ENCODE measurements around the gene TIMP4. TPM values are rescaled to one million over a fixed set of nuclear protein-coding genes. Genes with fewer than 3 reads are reported as not detected.
A peak's percentile ranks its signal among the peaks of the same experiment; 100 is the strongest.

The TIMP4 gene
- total RNA-seq, 1 experiment from 2014 or later = not detected

DNA sequence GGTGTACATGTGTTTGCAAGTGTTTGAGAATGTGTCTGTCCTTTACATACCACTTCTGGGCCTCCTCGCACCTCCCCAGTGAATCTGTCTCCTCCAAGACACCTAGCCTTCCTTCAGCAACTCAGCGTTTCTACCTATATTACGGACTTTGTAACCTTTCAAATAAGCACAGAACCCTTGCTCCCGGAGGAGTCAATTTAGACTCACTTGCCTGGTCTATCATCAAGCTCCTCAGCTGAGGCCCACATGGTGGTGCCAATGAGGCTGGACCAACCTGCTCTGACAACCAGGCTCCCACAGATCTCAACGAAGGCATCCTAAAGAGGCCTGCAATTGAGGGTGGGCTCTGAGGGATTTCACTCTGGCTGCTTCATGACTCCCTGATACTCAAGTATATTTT lies 32.8 kb upstream of the TIMP4 start:
- BruUV-seq (replicated peaks) = no TSS peak

DNA sequence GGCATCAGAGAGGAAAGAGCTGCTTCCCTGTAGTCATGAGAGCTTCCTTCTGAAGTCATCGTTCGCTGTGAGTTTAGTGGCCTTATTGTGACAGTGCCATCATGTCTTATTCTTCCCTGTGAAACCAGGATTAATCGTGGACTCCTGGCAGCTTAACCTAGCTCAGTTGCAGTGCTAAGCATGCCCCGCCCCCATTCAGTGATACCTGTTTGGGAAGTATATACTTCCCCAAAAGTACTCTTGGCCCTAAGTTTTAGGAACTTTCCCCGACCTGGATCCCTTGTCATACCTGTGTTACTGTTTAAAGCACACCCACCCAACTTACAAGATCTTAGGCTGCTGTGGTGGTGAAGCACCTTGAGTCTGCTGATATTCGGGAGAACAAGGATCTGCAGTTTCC lies 32.1 kb upstream of the TIMP4 start:
- Histone ChIP-seq H3K4me1 (ENCODE audit: control insufficient read depth, insufficient read depth, low read length) (peaks cover 28% of the 10 kb centered on the region), H3K27ac (ENCODE audit: low read length) (peak overlapping the region; percentile 63; the same call in 1 of the 2 replicates), H3K9me3 (ENCODE audit: control insufficient read depth, insufficient read depth, low read depth, low read length) (no peaks in the 10 kb centered on the region), H3K36me3 (ENCODE audit: control insufficient read depth, insufficient read depth, low read length) (no peaks in the 10 kb centered on the region), H3K27me3 (ENCODE audit: control insufficient read depth, insufficient read depth, low read length) (no peaks in the 10 kb centered on the region), H3K4me3 (ENCODE audit: low read depth in 2 of 2, low read length in 2 of 2) (no peak overlapping the region)
- TF ChIP-seq, protein P1, sequence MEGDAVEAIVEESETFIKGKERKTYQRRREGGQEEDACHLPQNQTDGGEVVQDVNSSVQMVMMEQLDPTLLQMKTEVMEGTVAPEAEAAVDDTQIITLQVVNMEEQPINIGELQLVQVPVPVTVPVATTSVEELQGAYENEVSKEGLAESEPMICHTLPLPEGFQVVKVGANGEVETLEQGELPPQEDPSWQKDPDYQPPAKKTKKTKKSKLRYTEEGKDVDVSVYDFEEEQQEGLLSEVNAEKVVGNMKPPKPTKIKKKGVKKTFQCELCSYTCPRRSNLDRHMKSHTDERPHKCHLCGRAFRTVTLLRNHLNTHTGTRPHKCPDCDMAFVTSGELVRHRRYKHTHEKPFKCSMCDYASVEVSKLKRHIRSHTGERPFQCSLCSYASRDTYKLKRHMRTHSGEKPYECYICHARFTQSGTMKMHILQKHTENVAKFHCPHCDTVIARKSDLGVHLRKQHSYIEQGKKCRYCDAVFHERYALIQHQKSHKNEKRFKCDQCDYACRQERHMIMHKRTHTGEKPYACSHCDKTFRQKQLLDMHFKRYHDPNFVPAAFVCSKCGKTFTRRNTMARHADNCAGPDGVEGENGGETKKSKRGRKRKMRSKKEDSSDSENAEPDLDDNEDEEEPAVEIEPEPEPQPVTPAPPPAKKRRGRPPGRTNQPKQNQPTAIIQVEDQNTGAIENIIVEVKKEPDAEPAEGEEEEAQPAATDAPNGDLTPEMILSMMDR (IDR thresholded peaks at IDR 0.05) = no peak
- DNase-seq (ENCODE audit: low read depth, low spot score) (no peak), ATAC-seq (no peak)
- CTCF ChIA-PET = no interaction called here
- in situ Hi-C loops (cut with HindIII; ENCODE audit: low pct_unique_long_range_greater_than_20kb, low sequenced_read_pairs) = no loop called here
- no TSS peak for BruUV-seq (replicated peaks)
- intact Hi-C loops (cut with micrococcal nuclease; ENCODE audit: unreplicated experiment) = loop anchor here (10.0 kb wide), 1 partner anchor 94 kb away; the partner anchor contains the start of gene PPARG
- POLR2A ChIA-PET = no interaction called here

More for the DNA sequence above, 32.8 kb upstream of the TIMP4 start:
- no peak overlapping the region for H3K4me3 ChIP-seq (ENCODE audit: low read depth in 2 of 2, low read length in 2 of 2)
- DNase-seq (ENCODE audit: low read depth, low spot score) (no peak), ATAC-seq (no peak)
- H3K27ac ChIP-seq (ENCODE audit: low read length) = peak overlapping the region; percentile 76
- no peaks in the 10 kb centered on the region for H3K27me3 ChIP-seq (ENCODE audit: control insufficient read depth, insufficient read depth, low read length)
- POLR2A ChIA-PET = interaction anchor here (0.5 kb wide), 1 partner anchor 8 kb away, joined by 3 read pairs; no protein-coding TSS in a partner anchor
- CTCF ChIA-PET = no interaction called here
- H3K9me3 ChIP-seq (ENCODE audit: control insufficient read depth, insufficient read depth, low read depth, low read length) = no peaks in the 10 kb centered on the region
- TF ChIP-seq, protein P1 (IDR thresholded peaks at IDR 0.05) = no peak
- TF ChIP-seq POLR2AphosphoS5 (IDR thresholded peaks at IDR 0.05; ENCODE audit: low read depth, low read length) (no peak), SIN3A (IDR thresholded peaks at IDR 0.05; ENCODE audit: borderline replicate concordance, insufficient read depth, low read depth, low read length) (no peak), TCF7L2 (IDR thresholded peaks at IDR 0.05; ENCODE audit: low read depth, low read length) (no peak)
- TF ChIP-seq, protein P2, sequence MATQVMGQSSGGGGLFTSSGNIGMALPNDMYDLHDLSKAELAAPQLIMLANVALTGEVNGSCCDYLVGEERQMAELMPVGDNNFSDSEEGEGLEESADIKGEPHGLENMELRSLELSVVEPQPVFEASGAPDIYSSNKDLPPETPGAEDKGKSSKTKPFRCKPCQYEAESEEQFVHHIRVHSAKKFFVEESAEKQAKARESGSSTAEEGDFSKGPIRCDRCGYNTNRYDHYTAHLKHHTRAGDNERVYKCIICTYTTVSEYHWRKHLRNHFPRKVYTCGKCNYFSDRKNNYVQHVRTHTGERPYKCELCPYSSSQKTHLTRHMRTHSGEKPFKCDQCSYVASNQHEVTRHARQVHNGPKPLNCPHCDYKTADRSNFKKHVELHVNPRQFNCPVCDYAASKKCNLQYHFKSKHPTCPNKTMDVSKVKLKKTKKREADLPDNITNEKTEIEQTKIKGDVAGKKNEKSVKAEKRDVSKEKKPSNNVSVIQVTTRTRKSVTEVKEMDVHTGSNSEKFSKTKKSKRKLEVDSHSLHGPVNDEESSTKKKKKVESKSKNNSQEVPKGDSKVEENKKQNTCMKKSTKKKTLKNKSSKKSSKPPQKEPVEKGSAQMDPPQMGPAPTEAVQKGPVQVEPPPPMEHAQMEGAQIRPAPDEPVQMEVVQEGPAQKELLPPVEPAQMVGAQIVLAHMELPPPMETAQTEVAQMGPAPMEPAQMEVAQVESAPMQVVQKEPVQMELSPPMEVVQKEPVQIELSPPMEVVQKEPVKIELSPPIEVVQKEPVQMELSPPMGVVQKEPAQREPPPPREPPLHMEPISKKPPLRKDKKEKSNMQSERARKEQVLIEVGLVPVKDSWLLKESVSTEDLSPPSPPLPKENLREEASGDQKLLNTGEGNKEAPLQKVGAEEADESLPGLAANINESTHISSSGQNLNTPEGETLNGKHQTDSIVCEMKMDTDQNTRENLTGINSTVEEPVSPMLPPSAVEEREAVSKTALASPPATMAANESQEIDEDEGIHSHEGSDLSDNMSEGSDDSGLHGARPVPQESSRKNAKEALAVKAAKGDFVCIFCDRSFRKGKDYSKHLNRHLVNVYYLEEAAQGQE (IDR thresholded peaks at IDR 0.05; ENCODE audit: insufficient read depth in 1 of 2, low read depth in 2 of 2, low read length in 1 of 2) = no peak
- in situ Hi-C loops (cut with HindIII; ENCODE audit: low pct_unique_long_range_greater_than_20kb, low sequenced_read_pairs) (no loop called here), intact Hi-C loops (cut with micrococcal nuclease; ENCODE audit: unreplicated experiment) (loop anchor here (10.0 kb wide), 1 partner anchor 93 kb away; the partner anchor contains the start of gene PPARG)
- peaks cover 28% of the 10 kb centered on the region for H3K4me1 ChIP-seq (ENCODE audit: control insufficient read depth, insufficient read depth, low read length)
- H3K36me3 ChIP-seq (ENCODE audit: control insufficient read depth, insufficient read depth, low read length) = no peaks in the 10 kb centered on the region

Measured in Panc1 (cell line).